Measurements from ENCODE around the gene CDH15.

DNA sequence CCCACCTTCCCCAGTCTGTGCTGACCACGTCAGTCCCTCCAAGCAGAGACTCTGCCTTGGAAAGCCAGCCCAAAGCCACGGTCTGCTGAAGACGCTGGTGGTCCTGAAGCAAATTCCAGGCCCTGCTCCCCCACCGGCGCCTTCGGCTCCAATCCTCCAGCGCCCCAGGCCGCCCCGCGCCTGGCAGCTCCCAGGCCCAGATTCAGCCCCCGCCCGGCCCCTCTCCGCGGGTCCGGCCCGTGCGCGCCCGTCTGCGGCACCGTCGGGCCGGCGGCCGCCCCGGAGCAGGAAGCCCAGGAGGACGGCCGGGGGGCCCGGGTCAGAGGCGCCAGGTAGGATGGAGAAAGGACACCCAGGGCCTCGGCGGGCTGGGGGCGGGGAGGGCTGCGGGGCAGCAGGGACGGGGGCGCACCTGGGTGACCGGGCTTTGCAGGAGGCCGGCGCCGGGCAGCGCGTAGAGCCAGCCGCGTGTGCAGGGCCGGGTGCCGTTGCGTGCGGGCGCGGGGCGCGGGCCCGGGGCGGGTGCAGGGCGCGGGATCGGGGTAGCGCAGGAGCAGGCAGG lies 29.4 kb downstream of the CDH15 start:
- no peak for TF ChIP-seq CTCF (IDR thresholded peaks at IDR 0.05)
- TF ChIP-seq TEAD4 (CRISPR knock-in tag; IDR thresholded peaks at IDR 0.05): no peak
- TF ChIP-seq, protein P1, sequence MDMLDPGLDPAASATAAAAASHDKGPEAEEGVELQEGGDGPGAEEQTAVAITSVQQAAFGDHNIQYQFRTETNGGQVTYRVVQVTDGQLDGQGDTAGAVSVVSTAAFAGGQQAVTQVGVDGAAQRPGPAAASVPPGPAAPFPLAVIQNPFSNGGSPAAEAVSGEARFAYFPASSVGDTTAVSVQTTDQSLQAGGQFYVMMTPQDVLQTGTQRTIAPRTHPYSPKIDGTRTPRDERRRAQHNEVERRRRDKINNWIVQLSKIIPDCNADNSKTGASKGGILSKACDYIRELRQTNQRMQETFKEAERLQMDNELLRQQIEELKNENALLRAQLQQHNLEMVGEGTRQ (CRISPR knock-in tag; IDR thresholded peaks at IDR 0.05): no peak
- TF ChIP-seq TCF7 (CRISPR knock-in tag; IDR thresholded peaks at IDR 0.05; ENCODE audit: low read depth): no peak
- TF ChIP-seq NR3C1 (CRISPR knock-in tag; conservative IDR thresholded peaks at IDR 0.05; ENCODE audit: low read depth): no peak
- no peak for TF ChIP-seq STAT6 (CRISPR knock-in tag; conservative IDR thresholded peaks at IDR 0.05; ENCODE audit: low read depth)
- TF ChIP-seq ESRRA (CRISPR knock-in tag; IDR thresholded peaks at IDR 0.05; ENCODE audit: borderline replicate concordance): no peak

Data from WTC11 (cell line).